ENCODE measurements around the gene ESYT1.

DNA sequence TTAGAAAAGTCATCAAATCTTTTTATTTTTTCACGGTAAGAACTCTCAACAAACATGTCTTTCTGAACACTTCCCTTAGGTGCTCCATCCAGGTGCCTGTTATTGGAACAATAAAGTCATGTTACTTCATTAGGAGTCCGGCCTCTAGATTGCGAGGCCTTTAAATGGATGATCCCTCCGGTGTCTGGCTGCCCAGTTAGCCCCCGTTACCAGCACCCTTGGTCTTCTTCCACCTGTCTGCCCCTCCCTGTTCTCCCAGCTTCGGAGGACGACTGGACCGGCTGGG is 24.3 kb upstream of the ESYT1 start:
- TF ChIP-seq, protein P1, sequence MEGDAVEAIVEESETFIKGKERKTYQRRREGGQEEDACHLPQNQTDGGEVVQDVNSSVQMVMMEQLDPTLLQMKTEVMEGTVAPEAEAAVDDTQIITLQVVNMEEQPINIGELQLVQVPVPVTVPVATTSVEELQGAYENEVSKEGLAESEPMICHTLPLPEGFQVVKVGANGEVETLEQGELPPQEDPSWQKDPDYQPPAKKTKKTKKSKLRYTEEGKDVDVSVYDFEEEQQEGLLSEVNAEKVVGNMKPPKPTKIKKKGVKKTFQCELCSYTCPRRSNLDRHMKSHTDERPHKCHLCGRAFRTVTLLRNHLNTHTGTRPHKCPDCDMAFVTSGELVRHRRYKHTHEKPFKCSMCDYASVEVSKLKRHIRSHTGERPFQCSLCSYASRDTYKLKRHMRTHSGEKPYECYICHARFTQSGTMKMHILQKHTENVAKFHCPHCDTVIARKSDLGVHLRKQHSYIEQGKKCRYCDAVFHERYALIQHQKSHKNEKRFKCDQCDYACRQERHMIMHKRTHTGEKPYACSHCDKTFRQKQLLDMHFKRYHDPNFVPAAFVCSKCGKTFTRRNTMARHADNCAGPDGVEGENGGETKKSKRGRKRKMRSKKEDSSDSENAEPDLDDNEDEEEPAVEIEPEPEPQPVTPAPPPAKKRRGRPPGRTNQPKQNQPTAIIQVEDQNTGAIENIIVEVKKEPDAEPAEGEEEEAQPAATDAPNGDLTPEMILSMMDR (IDR thresholded peaks at IDR 0.05), result no peak
- no peak for TF ChIP-seq EZH2phosphoT487 (IDR thresholded peaks at IDR 0.05)
- no peak for TF ChIP-seq EZH2 (IDR thresholded peaks at IDR 0.05)

All from neural progenitor cell (in vitro differentiated cells).